ENCODE measurements around the gene JADE1. TPM values are rescaled to one million over a fixed set of nuclear protein-coding genes. Genes with fewer than 3 reads are reported as not detected.

JADE1 gene
- total and polyA plus RNA-seq, 2 of the 13 experiments (the other 11 are each of a cell fraction or from before 2014, with no cell fraction given): 5.4 to 19.3 TPM

DNA sequence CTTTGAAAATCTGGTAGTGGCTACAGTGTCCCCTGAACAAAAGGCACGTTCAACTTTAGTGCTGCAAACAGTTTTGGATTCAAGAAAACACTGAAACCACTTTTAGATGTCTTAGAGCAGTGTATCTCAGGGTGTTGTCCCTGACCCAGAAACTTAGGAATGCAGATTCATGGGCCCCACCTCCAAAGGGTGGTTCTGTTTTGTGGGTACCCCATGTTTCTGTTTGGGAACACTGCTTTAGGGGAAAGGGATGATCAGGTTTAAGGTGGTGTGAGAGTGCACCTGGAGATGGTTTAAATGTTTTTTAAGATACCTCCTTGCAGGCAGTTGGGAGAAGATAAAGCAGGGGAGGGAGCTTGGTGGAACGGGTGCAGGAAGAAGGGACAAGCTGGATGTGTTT lies 55.6 kb downstream of the JADE1 start:
- FAIRE-seq (no peak), ATAC-seq (no peak), DNase-seq (ENCODE audit: low spot score) (no peak)
- intact Hi-C loops (cut with micrococcal nuclease; ENCODE audit: unreplicated experiment) (loop anchor here (10.0 kb wide), 1 partner anchor 230 kb away; the partner anchor contains the start of genes C4orf33 and SCLT1), in situ Hi-C loops (cut with HindIII; ENCODE audit: extremely low pct_ligation_motif_present, low pct_unique_long_range_greater_than_20kb) (no loop called here)
- Histone ChIP-seq H3K27ac (ENCODE audit: extremely low read length, insufficient read depth, low read length) (no peak overlapping the region), H3K9me3 (ENCODE audit: low read length) (no peaks in the 10 kb centered on the region), H3K4me2 (ENCODE audit: low read depth, low read length) (no peak overlapping the region), H3K9ac (ENCODE audit: insufficient read depth, low read depth, low read length) (no peak overlapping the region), H3K4me3 (replicated peaks in 1 of 3; ENCODE audit: insufficient read depth in 1 of 3, low read depth in 2 of 3, low read length in 3 of 3) (no peak overlapping the region), H3K4me1 (ENCODE audit: insufficient read depth, low read length) (peaks cover 21% of the 10 kb centered on the region), H4K20me1 (ENCODE audit: insufficient read depth, low read length) (peaks cover 7% of the 10 kb centered on the region; the same call in 1 of the 2 replicates), H3K36me3 (replicated peaks in 1 of 2; ENCODE audit: control insufficient read depth in 1 of 2, insufficient read depth in 2 of 2, low read length in 2 of 2) (peaks cover 21 to 53% of the 10 kb centered on the region in 2 experiments), H2AFZ (ENCODE audit: low read length) (no peak overlapping the region), H3K79me2 (ENCODE audit: insufficient read depth, low read length) (no peaks in the 10 kb centered on the region), H3K27me3 (ENCODE audit: control insufficient read depth in 1 of 2, insufficient read depth in 2 of 2, low read length in 2 of 2) (no peaks in the 10 kb centered on the region)
- ChIA-PET POLR2A (no interaction called here), CTCF (ENCODE audit: low intra/inter-chr PET ratio, low total read pairs) (interaction anchor here (3.0 kb wide), 1 partner anchor 83 kb away, joined by 20 read pairs; no protein-coding TSS in a partner anchor)
- WGBS (ENCODE audit: low lambda C conversion rate): 100% methylated on average over 2 of the region's 2 CpGs
- TF ChIP-seq WIZ (CRISPR knock-in tag; IDR thresholded peaks at IDR 0.05): no peak
- TF ChIP-seq, protein P1, sequence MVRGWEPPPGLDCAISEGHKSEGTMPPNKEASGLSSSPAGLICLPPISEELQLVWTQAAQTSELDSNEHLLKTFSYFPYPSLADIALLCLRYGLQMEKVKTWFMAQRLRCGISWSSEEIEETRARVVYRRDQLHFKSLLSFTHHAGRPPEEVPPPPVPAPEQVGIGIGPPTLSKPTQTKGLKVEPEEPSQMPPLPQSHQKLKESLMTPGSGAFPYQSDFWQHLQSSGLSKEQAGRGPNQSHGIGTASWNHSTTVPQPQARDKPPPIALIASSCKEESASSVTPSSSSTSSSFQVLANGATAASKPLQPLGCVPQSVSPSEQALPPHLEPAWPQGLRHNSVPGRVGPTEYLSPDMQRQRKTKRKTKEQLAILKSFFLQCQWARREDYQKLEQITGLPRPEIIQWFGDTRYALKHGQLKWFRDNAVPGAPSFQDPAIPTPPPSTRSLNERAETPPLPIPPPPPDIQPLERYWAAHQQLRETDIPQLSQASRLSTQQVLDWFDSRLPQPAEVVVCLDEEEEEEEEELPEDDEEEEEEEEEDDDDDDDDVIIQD (CRISPR knock-in tag; IDR thresholded peaks at IDR 0.05; ENCODE audit: low read depth): no peak
- no peak for TF ChIP-seq HDAC2 (CRISPR knock-in tag; IDR thresholded peaks at IDR 0.05)
- no peak for TF ChIP-seq CREM (IDR thresholded peaks at IDR 0.05)
- TF ChIP-seq CREM (CRISPR knock-in tag; IDR thresholded peaks at IDR 0.05): no peak
- TF ChIP-seq, protein P2, sequence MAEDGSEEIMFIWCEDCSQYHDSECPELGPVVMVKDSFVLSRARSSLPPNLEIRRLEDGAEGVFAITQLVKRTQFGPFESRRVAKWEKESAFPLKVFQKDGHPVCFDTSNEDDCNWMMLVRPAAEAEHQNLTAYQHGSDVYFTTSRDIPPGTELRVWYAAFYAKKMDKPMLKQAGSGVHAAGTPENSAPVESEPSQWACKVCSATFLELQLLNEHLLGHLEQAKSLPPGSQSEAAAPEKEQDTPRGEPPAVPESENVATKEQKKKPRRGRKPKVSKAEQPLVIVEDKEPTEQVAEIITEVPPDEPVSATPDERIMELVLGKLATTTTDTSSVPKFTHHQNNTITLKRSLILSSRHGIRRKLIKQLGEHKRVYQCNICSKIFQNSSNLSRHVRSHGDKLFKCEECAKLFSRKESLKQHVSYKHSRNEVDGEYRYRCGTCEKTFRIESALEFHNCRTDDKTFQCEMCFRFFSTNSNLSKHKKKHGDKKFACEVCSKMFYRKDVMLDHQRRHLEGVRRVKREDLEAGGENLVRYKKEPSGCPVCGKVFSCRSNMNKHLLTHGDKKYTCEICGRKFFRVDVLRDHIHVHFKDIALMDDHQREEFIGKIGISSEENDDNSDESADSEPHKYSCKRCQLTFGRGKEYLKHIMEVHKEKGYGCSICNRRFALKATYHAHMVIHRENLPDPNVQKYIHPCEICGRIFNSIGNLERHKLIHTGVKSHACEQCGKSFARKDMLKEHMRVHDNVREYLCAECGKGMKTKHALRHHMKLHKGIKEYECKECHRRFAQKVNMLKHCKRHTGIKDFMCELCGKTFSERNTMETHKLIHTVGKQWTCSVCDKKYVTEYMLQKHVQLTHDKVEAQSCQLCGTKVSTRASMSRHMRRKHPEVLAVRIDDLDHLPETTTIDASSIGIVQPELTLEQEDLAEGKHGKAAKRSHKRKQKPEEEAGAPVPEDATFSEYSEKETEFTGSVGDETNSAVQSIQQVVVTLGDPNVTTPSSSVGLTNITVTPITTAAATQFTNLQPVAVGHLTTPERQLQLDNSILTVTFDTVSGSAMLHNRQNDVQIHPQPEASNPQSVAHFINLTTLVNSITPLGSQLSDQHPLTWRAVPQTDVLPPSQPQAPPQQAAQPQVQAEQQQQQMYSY (CRISPR knock-in tag; IDR thresholded peaks at IDR 0.05): no peak
- no peak for TF ChIP-seq ZSCAN20 (CRISPR knock-in tag; IDR thresholded peaks at IDR 0.05; ENCODE audit: borderline replicate concordance)
- TF ChIP-seq TOPORS (CRISPR knock-in tag; IDR thresholded peaks at IDR 0.05): no peak
- TF ChIP-seq GABPB1 (CRISPR knock-in tag; IDR thresholded peaks at IDR 0.05): no peak
- TF ChIP-seq ZFYVE20 (CRISPR knock-in tag; IDR thresholded peaks at IDR 0.05; ENCODE audit: borderline replicate concordance, low read depth): no peak
- no peak for TF ChIP-seq KLF16 (CRISPR knock-in tag; IDR thresholded peaks at IDR 0.05)
- TF ChIP-seq EP300 (IDR thresholded peaks at IDR 0.05; ENCODE audit: low read depth in 2 of 2, low read length in 2 of 2): no peak
- TF ChIP-seq EP300 (CRISPR knock-in tag; IDR thresholded peaks at IDR 0.05; ENCODE audit: borderline replicate concordance): no peak
- no peak for TF ChIP-seq GPN1 (CRISPR knock-in tag; IDR thresholded peaks at IDR 0.05; ENCODE audit: borderline replicate concordance)
- no peak for TF ChIP-seq KMT2B (CRISPR knock-in tag; IDR thresholded peaks at IDR 0.05)
- TF ChIP-seq HNRNPH1 (optimal IDR thresholded peaks at IDR 0.05; ENCODE audit: low read depth, low read length): no peak
- BruUV-seq (replicated peaks): no TSS peak
